HG03060 (cell line): ENCODE results near the gene CFAP69.

Experiments used
- ATAC-seq: cut with Tn5 transposase; IDR thresholded peaks from one replicate; pipeline ENCODE4 v1.9.1; 2021; ENCODE audit warnings: low read depth, moderate number of reproducible peaks; ENCODE audit not compliant: unreplicated experiment

CFAP69 gene

GRCh38 chr7:90244909-90245851 is at the start of gene CFAP69:
CFAP69 (plus strand) TSS chr7:90245174; CDS start chr7:90245425, 251 bp downstream.
- peak; percentile 61 for ATAC-seq

GRCh38 chr7:90201500-90202195 is 43.3 kb upstream of the CFAP69 start:
- ATAC-seq: no peak

GRCh38 chr7:90207956-90208355 is 37.0 kb upstream of the CFAP69 start:
- ATAC-seq: no peak

GRCh38 chr7:90209776-90210175 is 35.2 kb upstream of the CFAP69 start:
- no peak for ATAC-seq

GRCh38 chr7:90210475-90210874 is 34.5 kb upstream of the CFAP69 start:
- no peak for ATAC-seq

- ATAC-seq: no peak
Measured at GRCh38 chr7:90210981-90211380, 34.0 kb upstream of the CFAP69 start.

GRCh38 chr7:90211391-90212148 is 33.4 kb upstream of the CFAP69 start, which contains the start of gene STEAP2:
STEAP2 (plus strand) TSS chr7:90211740; CDS start chr7:90225083, 13,343 bp downstream.
- peak; percentile 63 for ATAC-seq

- no peak for ATAC-seq
Measured at GRCh38 chr7:90212149-90212495, 32.9 kb upstream of the CFAP69 start.

GRCh38 chr7:90213521-90213920 is 31.5 kb upstream of the CFAP69 start:
- no peak for ATAC-seq

GRCh38 chr7:90216080-90216674 is 28.8 kb upstream of the CFAP69 start:
- no peak for ATAC-seq

- no peak for ATAC-seq
Measured at GRCh38 chr7:90216771-90217170, 28.2 kb upstream of the CFAP69 start.

- ATAC-seq: no peak
Measured at GRCh38 chr7:90222390-90222789, 22.6 kb upstream of the CFAP69 start.

- ATAC-seq: no peak
Measured at GRCh38 chr7:90222811-90223725, 21.9 kb upstream of the CFAP69 start.

- no peak for ATAC-seq
Measured at GRCh38 chr7:90224195-90224594, 20.8 kb upstream of the CFAP69 start.

GRCh38 chr7:90225181-90225580 is 19.8 kb upstream of the CFAP69 start:
- no peak for ATAC-seq

- no peak for ATAC-seq
Measured at GRCh38 chr7:90225601-90226000, 19.4 kb upstream of the CFAP69 start.

- ATAC-seq: no peak
Measured at GRCh38 chr7:90227259-90227658, 17.7 kb upstream of the CFAP69 start.

- no peak for ATAC-seq
Measured at GRCh38 chr7:90229682-90230081, 15.3 kb upstream of the CFAP69 start.

- no peak for ATAC-seq
Measured at GRCh38 chr7:90230834-90231233, 14.1 kb upstream of the CFAP69 start.
